Heart right ventricle (tissue), 16 donors: Measurements from ENCODE around the gene PTPN22. TPM values are rescaled to one million over a fixed set of nuclear protein-coding genes. Genes with fewer than 3 reads are reported as not detected.
A peak's percentile ranks its signal among the peaks of the same experiment; 100 is the strongest.

Source experiments
- ATAC-seq, 8 donors: fragments of 200-7000 bp; cut with Tn5 transposase; one replicate each; pipeline ENCODE4 v1.9.1; 2020; ENCODE audit warnings: mild to moderate bottlenecking in 8 of 8, moderate library complexity in 8 of 8, moderate number of reproducible peaks in 1 of 8
- DNase-seq, 2 donors: peaks; one replicate each; pipeline ENCODE4 v3.0.0-alpha.2; 2020
- H3K27ac ChIP-seq, 10 donors: fragments of 200-600 bp; sonication (generic) in 2 of 10; one replicate each; pipeline versions ENCODE4 v1.5.0 to v1.8.0; 2020 to 2022; ENCODE audit warnings: mild to moderate bottlenecking in 3 of 10
- H3K27me3 ChIP-seq, 7 donors: fragments of 200-600 bp; one replicate each; pipeline ENCODE4 v1.8.0; 2021 to 2022; ENCODE audit warnings: mild to moderate bottlenecking in 2 of 7
- H3K36me3 ChIP-seq, 9 donors: fragments of 200-600 bp; sonication (generic) in 1 of 9; one replicate each; pipeline versions ENCODE4 v1.5.0 to v1.8.0; 2020 to 2022; ENCODE audit warnings: mild to moderate bottlenecking in 2 of 9
- H3K4me1 ChIP-seq, 9 donors: fragments of 200-600 bp; sonication (generic) in 1 of 9; one replicate each; pipeline versions ENCODE4 v1.5.0 to v1.8.0; 2020 to 2022; ENCODE audit warnings: mild to moderate bottlenecking in 4 of 9
- H3K4me3 ChIP-seq, 10 donors: fragments of 200-600 bp; sonication (generic) in 2 of 10; one replicate each; pipeline versions ENCODE4 v1.5.0 to v1.8.0; 2020 to 2022; ENCODE audit warnings: mild to moderate bottlenecking in 7 of 10, moderate library complexity in 2 of 10
- H3K9me3 ChIP-seq, 11 donors: fragments of 200-600 bp in 10 of 11; sonication (generic) in 2 of 11; one replicate each; pipeline versions ENCODE4 v1.5.0 to v1.8.0; 2013 to 2022; ENCODE audit warnings: mild to moderate bottlenecking in 2 of 11, control low read depth in 1 of 11, moderate library complexity in 1 of 11
- CTCF ChIP-seq, 9 donors: fragments of 200-600 bp; sonication (generic) in 2 of 9; IDR thresholded peaks; one replicate each; pipeline versions ENCODE4 v1.5.0 to v1.8.0; 2021 to 2022; ENCODE audit warnings: antibody characterized with exemption in 9 of 9, mild to moderate bottlenecking in 5 of 9, moderate library complexity in 1 of 9
- WGBS, 2 donors: extraction: QIAGEN DNeasy Blood & Tissue Kit; methylation state at CpG; one replicate each; pipeline ENCODE4 v1.1.7; 2013; ENCODE audit warnings: inconsistent platforms in 1 of 2; 5-methylcytosine and 5-hydroxymethylcytosine counted together
- intact Hi-C, 10 donors: fragments of 100-400 bp; cut with DNase I; formaldehyde crosslinking; loops; one replicate each; pipeline versions ENCODE4 v1.11.1 to v1.14.2; 2022
- polyA plus RNA-seq, 2 donors: library from polyadenylated mRNA; stranded (reverse); fragments of 200-250 nt; gene quantifications; one replicate each; pipeline ENCODE4 v1.2.3, GENCODE V29; 2013
- total RNA-seq, 10 donors: library from RNA; stranded (reverse); fragmentation: NEBNext Ultra II Directional in 3 of 10; extraction: Animal tissue kit (Norgen Biotek cat#: 25700) in 3 of 10; gene quantifications; one replicate each; pipeline versions ENCODE4 v1.2.1 to v1.2.4, GENCODE V29; 2021 to 2023
- donor health status: Arrhythmogenic right ventricular cardiomyopathy.
- donor health status: ischemic (EF 13 %, LVEDD 7.1; RV severe dilation, severe dysfunction).
- donor health status: healthy with polysubstance abuse.
- donor health status: DM: no; HTN: yes; CAD: no.
- donor health status: DM: no; HTN: no; CAD: no.
- donor health status: ischemic (EF 25% LVEDD 6.9; RV normal size, moderate dysfunction).
- donor health status: ischemic (EF 25% LVEDD 5.7; RV mildly dilated, moderate dysfunction).
- donor health status: healthy.
- donor health status: DM: yes; HTN: yes; CAD: no.
- donor health status: Ischemic cardiomyopathy.
- donor health status: ischemic (EF 35%, LVEDD 5.7; RV mildly dilated, moderate dysfunction).
- donor health status: nonischemic (EF 11% LVEDD 7.7; RV severe dilation, severe dysfunction).
- donor health status: DM: yes; HTN: yes; CAD: no.
- donor health status: PGD.
- donor health status: ischemic (EF 29% LVEDD 5.4; RV normal size, mild dysfunction).
- donor health status: nonischemic (EF 23%, LVEDD 6.1; RV moderate dilation, normal function).

Gene PTPN22
- total and polyA plus RNA-seq, 12 donors, result 0.13 to 3.3 (median 0.54) TPM

GRCh38 chr1:113792471-113792870 is 79.0 kb downstream of the PTPN22 start:
- intact Hi-C loops, result no loop called here
- Histone ChIP-seq H3K27me3 (no peaks in the 10 kb centered on the region), H3K9me3 (no peaks in the 10 kb centered on the region), H3K27ac (peak overlapping the region in 1 of 10 donors; percentile 4), H3K36me3 (peaks cover 0 to 46% (median 3%) of the 10 kb centered on the region in 9 donors), H3K4me3 (no peak overlapping the region), H3K4me1 (peaks cover 0 to 64% (median 20%) of the 10 kb centered on the region in 9 donors)
- 86 to 93% methylated on average over 5 of the region's 5 CpGs for WGBS, 2 donors
- no peak for TF ChIP-seq CTCF (IDR thresholded peaks at IDR 0.05)
- DNase-seq, result no peak
- ATAC-seq, result no peak

GRCh38 chr1:113788802-113789201 is 82.7 kb downstream of the PTPN22 start:
- no peak overlapping the region for H3K4me3 ChIP-seq
- peaks cover 6 to 73% (median 45%) of the 10 kb centered on the region in 9 donors for H3K4me1 ChIP-seq
- no peaks in the 10 kb centered on the region for H3K9me3 ChIP-seq
- intact Hi-C loops, result no loop called here
- no peak for ATAC-seq
- H3K27ac ChIP-seq, result no peak overlapping the region
- TF ChIP-seq CTCF (IDR thresholded peaks at IDR 0.05), result no peak
- DNase-seq, result no peak
- H3K27me3 ChIP-seq, result no peaks in the 10 kb centered on the region
- peaks cover 0 to 15% (median 0%) of the 10 kb centered on the region in 9 donors for H3K36me3 ChIP-seq
- 89 to 96% methylated on average over 3 of the region's 3 CpGs for WGBS, 2 donors

DNA sequence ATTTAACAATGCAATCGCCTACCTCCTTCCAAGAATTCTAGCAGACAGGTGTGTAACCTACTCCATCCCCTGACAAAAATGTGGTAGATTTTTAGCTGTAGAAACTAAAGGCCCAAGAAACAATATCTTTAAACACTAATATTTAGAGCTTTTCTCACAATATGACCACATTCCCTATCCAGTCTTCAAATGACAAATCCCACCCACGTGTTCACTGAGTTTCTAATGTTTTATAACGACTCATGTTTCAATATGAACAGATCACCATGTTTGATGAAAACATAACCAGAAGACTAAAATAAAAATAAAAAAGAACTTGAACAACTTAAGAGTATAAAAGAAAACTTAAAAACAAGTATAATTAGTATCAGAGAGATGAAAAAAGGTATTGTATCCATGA is 83.8 kb downstream of the PTPN22 start:
- no peak for ATAC-seq
- H3K27ac ChIP-seq, result no peak overlapping the region
- no peaks in the 10 kb centered on the region for H3K9me3 ChIP-seq
- TF ChIP-seq CTCF (IDR thresholded peaks at IDR 0.05), result no peak
- intact Hi-C loops, result no loop called here
- 95 to 96% methylated on average over 3 of the region's 3 CpGs for WGBS, 2 donors
- DNase-seq, result no peak
- H3K4me3 ChIP-seq, result no peak overlapping the region
- H3K36me3 ChIP-seq, result peaks cover 0 to 8% (median 0%) of the 10 kb centered on the region in 9 donors
- H3K4me1 ChIP-seq, result peaks cover 12 to 73% (median 52%) of the 10 kb centered on the region in 9 donors
- no peaks in the 10 kb centered on the region for H3K27me3 ChIP-seq

- ATAC-seq (no peak), DNase-seq (no peak)
- peaks cover 12 to 73% (median 58%) of the 10 kb centered on the region in 9 donors for H3K4me1 ChIP-seq
- TF ChIP-seq CTCF (IDR thresholded peaks at IDR 0.05), result no peak
- WGBS, 2 donors, result 47 to 52% methylated on average over 1 of the region's 1 CpG
- peaks cover 0 to 4% (median 0%) of the 10 kb centered on the region in 9 donors for H3K36me3 ChIP-seq
- H3K4me3 ChIP-seq, result no peak overlapping the region
- H3K27ac ChIP-seq, result no peak overlapping the region
- no peaks in the 10 kb centered on the region for H3K9me3 ChIP-seq
- intact Hi-C loops, result no loop called here
- H3K27me3 ChIP-seq, result no peaks in the 10 kb centered on the region
Measured at GRCh38 chr1:113786069-113786468, 85.4 kb downstream of the PTPN22 start.
